IMR-90 (cell line): ENCODE data around the gene KCNH2.

Source experiments
- BHLHE40 ChIP-seq: fragments of 150-350 bp; IDR thresholded peaks from 2 replicates; pipeline ENCODE4 v1.6.1; 2016; ENCODE audit warnings: mild to moderate bottlenecking, low read depth, low read length
- CHD1 ChIP-seq: IDR thresholded peaks from 2 replicates; pipeline ENCODE4 v1.6.1; 2012; ENCODE audit warnings: low read depth, low read length, improper control_type of control experiment
- CTCF ChIP-seq: conservative IDR thresholded peaks from 2 replicates; pipeline ENCODE4 v1.5.1; 2012; ENCODE audit warnings: mild to moderate bottlenecking, low read depth, low read length, improper control_type of control experiment
- FOS ChIP-seq: fragments of 150-350 bp; IDR thresholded peaks from 2 replicates; pipeline ENCODE4 v1.6.1; 2016; ENCODE audit warnings: low read depth, low read length
- MAZ ChIP-seq: IDR thresholded peaks from 2 replicates; pipeline ENCODE4 v1.6.1; 2012; ENCODE audit warnings: low read depth, mild to moderate bottlenecking, low read length, improper control_type of control experiment, moderate library complexity, borderline replicate concordance
- MXI1 ChIP-seq: IDR thresholded peaks from 2 replicates; pipeline ENCODE4 v1.6.1; 2012; ENCODE audit warnings: low read depth, mild to moderate bottlenecking, low read length, moderate library complexity, borderline replicate concordance
- NFE2L2 ChIP-seq: fragments of 150-350 bp; IDR thresholded peaks from 2 replicates; pipeline ENCODE4 v1.6.1; 2016; ENCODE audit warnings: low read depth, mild to moderate bottlenecking, low read length
- POLR2A ChIP-seq: IDR thresholded peaks from 2 replicates; pipeline ENCODE4 v1.6.1; 2012; ENCODE audit warnings: mild to moderate bottlenecking, low read depth, low read length
- RAD21 ChIP-seq: IDR thresholded peaks from 2 replicates; pipeline ENCODE4 v1.6.1; 2012; ENCODE audit warnings: low read length, improper control_type of control experiment

DNA sequence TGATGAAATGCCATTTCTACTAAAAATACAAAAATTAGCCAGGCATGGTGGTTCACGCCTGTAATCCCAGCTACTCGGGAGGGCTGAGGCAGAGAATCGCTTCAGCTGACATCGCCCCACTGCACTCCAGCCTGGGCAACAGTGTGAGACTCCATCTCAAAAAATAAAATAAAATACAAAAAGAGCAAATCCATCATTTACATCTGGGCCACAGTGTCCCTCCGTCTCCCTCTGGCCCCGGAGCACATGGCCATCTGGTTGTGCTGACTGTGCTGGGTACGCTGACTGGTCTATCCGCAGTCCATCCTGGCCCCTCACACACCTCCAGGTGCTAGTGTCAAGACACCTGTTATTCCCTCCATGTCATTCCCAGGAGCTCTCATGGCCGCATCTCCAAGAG lies 42.1 kb downstream of the KCNH2 start:
- TF ChIP-seq CTCF = no peak
- TF ChIP-seq RAD21 = no peak
- no peak for TF ChIP-seq POLR2A
- TF ChIP-seq MAZ = no peak
- TF ChIP-seq BHLHE40 = no peak
- no peak for TF ChIP-seq MXI1
- no peak for TF ChIP-seq NFE2L2
- no peak for TF ChIP-seq FOS
- TF ChIP-seq CHD1 = no peak
